ENCODE results near the gene LILRB5.

DNA sequence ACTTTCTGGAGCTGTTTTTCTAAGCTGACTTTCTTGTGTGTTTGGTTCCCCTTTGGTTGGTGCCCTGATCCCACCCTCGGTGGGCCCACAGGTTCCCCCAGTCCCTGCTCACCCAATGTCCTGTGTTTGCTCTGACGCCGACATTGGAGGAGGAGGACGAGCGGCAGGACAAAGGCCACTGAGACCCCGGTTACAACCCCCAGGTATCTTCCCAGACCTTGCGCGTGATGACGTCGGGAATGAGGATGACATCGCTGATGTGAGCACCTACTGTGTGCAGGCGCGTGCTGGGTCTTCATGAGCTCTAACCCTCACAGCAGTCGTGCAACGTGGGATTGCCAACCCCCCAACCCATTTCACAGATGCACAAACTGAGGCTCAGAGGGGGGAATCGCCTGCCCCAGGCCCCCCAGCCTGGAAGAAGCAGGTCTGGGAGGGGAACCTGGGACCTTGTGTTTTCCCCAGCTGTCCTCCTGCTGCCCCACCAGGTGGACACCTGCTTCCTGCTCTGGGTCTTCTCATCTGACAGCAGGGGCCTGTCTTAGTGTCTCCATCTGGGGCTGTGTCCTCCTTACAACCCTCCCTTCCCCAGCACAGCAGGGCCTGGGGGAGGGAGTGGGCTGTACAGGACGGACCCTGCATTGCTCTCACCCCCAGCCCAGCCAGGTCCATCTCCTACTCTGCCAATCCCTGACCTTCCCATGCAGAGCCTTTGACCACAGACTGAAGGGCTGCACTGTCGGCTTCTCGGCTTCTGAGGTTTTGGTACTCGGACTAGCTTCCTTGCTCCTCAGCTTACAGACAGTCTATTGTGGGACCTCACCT, 9.8 kb downstream of the LILRB5 start:
- TF ChIP-seq, protein P1, sequence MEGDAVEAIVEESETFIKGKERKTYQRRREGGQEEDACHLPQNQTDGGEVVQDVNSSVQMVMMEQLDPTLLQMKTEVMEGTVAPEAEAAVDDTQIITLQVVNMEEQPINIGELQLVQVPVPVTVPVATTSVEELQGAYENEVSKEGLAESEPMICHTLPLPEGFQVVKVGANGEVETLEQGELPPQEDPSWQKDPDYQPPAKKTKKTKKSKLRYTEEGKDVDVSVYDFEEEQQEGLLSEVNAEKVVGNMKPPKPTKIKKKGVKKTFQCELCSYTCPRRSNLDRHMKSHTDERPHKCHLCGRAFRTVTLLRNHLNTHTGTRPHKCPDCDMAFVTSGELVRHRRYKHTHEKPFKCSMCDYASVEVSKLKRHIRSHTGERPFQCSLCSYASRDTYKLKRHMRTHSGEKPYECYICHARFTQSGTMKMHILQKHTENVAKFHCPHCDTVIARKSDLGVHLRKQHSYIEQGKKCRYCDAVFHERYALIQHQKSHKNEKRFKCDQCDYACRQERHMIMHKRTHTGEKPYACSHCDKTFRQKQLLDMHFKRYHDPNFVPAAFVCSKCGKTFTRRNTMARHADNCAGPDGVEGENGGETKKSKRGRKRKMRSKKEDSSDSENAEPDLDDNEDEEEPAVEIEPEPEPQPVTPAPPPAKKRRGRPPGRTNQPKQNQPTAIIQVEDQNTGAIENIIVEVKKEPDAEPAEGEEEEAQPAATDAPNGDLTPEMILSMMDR (IDR thresholded peaks at IDR 0.05): no peak
- TF ChIP-seq POLR2AphosphoS5 (IDR thresholded peaks at IDR 0.05) (no peak), POLR2A (IDR thresholded peaks at IDR 0.05) (no peak)

Measured in gastroesophageal sphincter (tissue), 3 donors.